ENCODE measurements around the gene KIRREL3. TPM values are rescaled to one million over a fixed set of nuclear protein-coding genes. Genes with fewer than 3 reads are reported as not detected.
A peak's percentile ranks its signal among the peaks of the same experiment; 100 is the strongest.

Gene KIRREL3
- total RNA-seq, 2 donors from 2014 or later = not detected

DNA sequence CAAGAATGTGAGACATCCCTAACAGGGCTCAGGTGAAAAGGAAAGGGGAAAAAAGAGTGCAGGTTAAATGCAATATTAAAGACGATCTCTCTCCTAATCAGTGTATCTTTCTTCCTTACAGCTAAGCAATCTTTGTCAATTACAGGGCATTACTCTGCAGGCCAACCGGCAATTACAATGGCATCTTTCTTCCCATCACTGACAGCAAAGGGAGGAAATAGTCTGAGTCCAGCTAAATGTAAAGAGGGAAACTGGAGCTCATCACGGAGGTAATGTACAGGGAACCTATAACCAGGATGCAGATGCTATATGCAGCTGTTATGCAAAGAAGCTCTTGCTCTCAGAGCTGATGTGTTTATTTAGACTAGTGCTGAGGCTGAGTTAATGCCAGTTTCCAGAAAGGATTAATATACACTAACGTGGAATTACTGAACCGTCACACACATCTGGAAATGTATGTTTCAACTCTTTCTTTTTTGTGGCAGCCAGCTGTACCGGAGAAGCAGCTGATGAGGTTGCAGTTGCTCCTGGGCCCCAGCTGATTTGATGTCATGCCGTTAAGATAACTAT is 121.6 kb downstream of the KIRREL3 start:
- H3K9me3 Mint-ChIP-seq = no peaks in the 10 kb centered on the region
- H3K36me3 Mint-ChIP-seq = no peaks in the 10 kb centered on the region
- ATAC-seq (no peak), DNase-seq (ENCODE audit: low spot score in 2 of 2) (no peak)
- H3K27ac Mint-ChIP-seq = no peak overlapping the region

DNA sequence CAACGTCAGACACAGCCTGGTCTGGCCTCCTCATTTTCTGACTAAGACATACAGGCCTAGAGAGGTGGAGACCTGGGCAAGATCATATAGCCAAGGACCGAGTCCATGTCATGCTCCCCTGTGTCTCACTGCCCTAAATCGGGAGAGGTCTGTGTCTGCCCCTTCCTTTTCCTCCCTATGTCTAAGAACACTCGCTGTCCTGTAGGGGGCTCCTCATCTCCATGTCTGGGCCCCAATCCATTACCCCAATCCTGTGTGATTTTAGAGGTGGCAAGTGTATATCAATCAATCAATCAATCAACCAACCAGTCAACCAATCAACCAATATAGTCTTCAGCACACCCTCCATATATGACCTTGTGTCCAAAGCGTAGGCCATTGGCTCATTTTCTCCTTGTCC is 125.7 kb downstream of the KIRREL3 start:
- Mint-ChIP-seq H3K36me3 (no peaks in the 10 kb centered on the region), H3K27ac (no peak overlapping the region), H3K9me3 (peaks cover 0 to 3% of the 10 kb centered on the region in 2 donors)
- no peak for DNase-seq (ENCODE audit: low spot score in 2 of 2)
- ATAC-seq = no peak

DNA sequence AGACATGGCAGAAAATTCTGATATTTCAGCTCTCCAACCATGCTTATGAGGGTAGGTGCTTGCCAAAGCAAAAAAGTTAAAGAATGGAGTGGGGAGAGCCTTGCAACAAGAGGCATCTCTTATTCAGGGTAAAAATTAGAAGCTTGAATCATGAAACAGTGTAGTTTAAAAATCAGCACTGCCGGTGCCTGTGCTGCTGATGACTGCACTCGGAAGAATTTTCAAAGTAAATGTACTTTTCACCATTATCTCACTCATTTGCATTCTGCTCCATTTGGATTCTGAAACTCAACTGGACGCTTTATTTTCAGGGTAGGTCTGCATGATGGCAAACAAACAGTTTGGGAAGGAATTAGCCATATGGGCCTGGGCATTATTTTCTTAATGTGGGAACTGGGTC is 126.3 kb downstream of the KIRREL3 start:
- DNase-seq (ENCODE audit: low spot score in 2 of 2) (no peak), ATAC-seq (no peak)
- no peak overlapping the region for H3K27ac Mint-ChIP-seq
- H3K36me3 Mint-ChIP-seq = no peaks in the 10 kb centered on the region
- peaks cover 0 to 3% of the 10 kb centered on the region in 2 donors for H3K9me3 Mint-ChIP-seq

DNA sequence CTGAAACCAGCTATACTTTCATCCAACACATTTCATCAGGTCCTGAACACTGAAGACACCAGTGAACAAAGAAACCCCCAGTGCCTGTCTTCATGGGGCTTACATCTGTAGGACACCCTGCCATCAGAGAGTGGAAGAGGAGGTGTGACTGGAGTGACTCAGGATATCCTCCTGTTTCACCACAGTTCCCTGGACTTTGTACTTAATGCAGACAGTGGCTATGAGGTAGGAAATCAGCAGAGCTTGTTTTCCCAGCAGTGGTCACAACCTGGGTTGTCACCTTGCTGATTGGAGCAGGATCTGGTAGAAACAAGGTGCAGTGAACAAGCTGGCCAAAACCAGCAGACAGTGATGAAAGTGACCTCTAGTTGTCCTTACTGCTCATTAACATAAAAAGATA is 128.8 kb downstream of the KIRREL3 start:
- ATAC-seq = no peak
- no peaks in the 10 kb centered on the region for H3K36me3 Mint-ChIP-seq
- no peak overlapping the region for H3K27ac Mint-ChIP-seq
- peaks cover 0 to 3% of the 10 kb centered on the region in 2 donors for H3K9me3 Mint-ChIP-seq
- DNase-seq (ENCODE audit: low spot score in 2 of 2) = no peak

DNA sequence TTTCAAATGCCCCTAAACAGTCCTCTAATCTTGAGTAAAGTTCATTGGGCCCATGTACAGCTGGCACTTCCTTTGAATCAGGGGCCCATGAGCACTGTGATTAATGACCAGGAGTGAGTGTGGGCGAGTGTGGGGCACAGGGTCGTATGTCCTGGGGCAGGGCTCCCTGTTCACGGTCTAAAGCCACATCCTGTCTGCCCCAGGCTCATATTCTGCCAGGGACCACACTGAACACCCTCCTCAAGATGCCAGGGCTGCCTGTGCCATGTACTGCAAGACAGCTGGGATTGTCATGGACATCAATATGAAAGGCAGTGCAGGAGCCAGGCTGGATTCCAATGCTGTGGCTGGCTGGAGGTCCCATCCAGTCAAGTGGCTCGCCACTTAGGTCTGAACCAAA is 130.5 kb downstream of the KIRREL3 start:
- no peaks in the 10 kb centered on the region for H3K36me3 Mint-ChIP-seq
- no peak for ATAC-seq
- no peak for DNase-seq (ENCODE audit: low spot score in 2 of 2)
- no peak overlapping the region for H3K27ac Mint-ChIP-seq
- peaks cover 0 to 3% of the 10 kb centered on the region in 2 donors for H3K9me3 Mint-ChIP-seq

DNA sequence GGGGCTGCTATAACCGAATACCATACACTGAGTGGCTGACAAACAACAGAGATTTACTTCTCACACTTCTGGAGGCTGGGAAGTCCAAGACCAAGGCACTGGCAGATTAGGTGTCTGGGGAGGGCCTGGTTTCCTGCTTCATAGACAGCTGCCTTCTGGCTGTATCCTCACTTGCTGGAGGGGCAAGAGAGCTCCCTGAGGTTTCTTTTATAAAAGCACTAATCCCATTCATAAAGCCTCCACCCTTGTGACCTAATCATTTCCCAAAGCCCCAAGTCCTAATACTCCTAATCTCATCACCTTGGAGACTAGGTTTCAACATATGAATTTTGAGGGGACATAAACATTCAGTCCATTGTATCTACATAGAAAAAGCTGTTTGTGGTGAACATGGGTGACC is 131.8 kb downstream of the KIRREL3 start:
- no peaks in the 10 kb centered on the region for H3K36me3 Mint-ChIP-seq
- DNase-seq (ENCODE audit: low spot score in 2 of 2) (no peak), ATAC-seq (no peak)
- no peak overlapping the region for H3K27ac Mint-ChIP-seq
- H3K9me3 Mint-ChIP-seq = peaks cover 0 to 3% of the 10 kb centered on the region in 2 donors

DNA sequence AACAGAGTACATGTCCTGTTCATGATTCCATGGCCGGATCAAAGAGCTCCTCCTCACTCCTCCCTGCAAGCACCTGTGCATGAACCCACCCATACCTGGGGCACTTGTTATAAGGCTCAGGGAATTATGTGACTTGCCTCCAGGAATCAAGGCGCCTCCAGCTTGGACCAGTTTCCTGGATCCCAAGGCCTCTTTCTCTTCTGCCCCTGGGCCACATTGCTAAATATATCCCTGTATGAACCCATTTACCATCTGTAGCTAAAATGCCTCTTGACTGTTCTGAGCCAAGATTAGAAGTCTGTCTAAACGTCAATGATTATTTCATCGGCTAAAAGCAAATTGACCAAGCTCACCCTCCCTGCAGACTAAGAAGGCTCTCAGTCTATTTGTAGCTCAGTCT is 135.6 kb downstream of the KIRREL3 start:
- Mint-ChIP-seq H3K9me3 (peaks cover 3 to 9% of the 10 kb centered on the region in 2 donors), H3K27ac (no peak overlapping the region), H3K36me3 (no peaks in the 10 kb centered on the region)
- no peak for DNase-seq (ENCODE audit: low spot score in 2 of 2)
- ATAC-seq = no peak

DNA sequence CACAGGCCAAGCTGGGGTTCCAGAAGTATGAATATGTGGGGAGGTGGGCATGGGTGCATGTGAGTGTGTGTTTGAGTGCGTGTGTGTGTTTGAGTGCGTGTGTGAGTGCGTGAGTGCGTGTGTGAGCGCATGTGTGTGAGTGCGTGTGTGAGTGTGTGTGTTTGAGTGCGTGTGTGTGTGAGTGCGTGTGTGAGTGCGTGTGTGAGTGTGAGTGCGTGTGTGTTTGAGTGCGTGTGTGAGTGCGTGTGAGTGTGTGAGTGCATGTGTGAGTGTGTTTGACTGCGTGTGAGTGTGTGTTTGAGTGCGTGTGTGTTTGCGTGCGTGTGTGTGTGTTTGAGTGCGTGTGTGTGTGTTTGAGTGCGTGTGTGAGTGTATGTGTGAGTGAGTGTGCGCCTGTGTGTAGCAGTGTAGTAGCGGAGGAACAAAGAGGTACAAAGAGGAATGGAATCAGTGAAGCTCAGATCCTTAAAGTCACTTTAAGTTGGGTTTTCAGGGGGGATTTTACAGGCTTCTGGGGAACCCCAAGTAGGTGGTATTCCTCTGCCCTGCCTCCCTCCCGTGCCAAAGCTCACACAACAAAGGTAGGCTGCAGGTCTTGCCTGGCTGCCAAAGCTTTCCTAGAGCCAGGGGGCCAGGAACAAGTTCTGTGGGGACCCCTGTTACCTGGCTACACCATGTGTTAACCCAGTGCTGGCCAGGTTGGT is 137.1 kb downstream of the KIRREL3 start:
- Mint-ChIP-seq H3K36me3 (no peaks in the 10 kb centered on the region), H3K27ac (no peak overlapping the region), H3K9me3 (peaks cover 6 to 12% of the 10 kb centered on the region in 2 donors)
- ATAC-seq = no peak
- DNase-seq (ENCODE audit: low spot score in 2 of 2) = no peak

DNA sequence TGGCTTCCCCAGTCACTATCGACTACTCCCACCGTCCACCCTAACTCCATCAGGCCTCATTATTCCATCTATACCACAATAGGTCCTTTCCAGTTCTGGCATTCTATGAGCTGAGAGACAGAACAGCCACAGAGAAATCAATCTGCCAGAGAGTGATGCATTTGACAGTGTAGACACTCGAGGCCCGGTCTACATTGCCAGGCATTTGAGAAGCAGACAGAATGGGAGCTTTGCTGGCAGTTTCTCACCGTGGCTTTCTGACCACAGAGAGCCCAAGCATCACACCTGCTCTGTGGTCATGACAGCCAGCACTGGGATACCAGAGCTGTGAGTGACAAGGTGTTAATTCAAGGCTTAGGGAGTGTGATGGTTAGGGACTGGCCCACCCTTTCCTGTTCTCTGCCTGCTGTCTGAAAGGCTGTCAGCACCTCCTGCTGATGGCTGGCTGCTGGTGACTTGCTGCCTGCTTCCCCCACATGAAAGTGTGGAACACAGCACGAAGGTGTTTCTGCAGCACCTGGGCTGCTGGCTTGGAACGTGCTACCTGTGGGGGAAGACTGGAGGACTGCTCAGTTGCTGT is 137.8 kb downstream of the KIRREL3 start:
- no peak overlapping the region for H3K27ac Mint-ChIP-seq

DNA sequence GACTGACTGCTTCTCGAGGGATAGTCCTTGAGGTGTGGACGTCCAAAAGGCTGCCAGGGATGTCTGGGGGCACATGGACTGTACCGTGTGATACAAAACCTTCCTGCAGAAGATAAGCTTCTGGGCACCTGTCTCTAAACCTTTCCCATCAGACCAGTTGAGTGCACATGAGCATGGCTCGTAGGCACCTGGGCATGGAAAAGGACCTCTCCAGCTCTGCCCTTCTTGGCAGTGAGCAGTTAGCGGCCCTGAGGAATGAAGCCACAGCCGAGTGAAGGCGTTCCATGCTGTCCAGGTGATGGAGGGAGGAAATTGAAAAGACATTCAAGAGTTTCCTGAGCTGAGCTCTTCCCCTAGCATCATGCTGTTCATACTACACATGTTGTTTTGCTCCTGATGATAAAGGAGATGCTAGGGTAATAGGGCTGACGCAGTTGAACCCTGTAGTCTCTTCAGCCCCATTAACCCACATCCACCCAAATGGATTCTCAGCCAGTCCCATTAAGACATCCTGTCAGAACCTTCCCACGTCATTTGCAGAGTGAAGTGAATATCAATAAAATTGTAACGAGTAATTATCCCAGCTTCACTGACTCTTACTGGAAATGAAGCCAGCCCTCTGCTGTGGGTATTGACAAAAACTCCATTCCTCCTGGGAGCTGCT is 138.6 kb downstream of the KIRREL3 start:
- no peak overlapping the region for H3K27ac Mint-ChIP-seq
- ATAC-seq (no peak), DNase-seq (ENCODE audit: low spot score in 2 of 2) (no peak)
- H3K36me3 Mint-ChIP-seq = no peaks in the 10 kb centered on the region
- peaks cover 6 to 12% of the 10 kb centered on the region in 2 donors for H3K9me3 Mint-ChIP-seq

More for the DNA sequence above, 137.8 kb downstream of the KIRREL3 start:
- H3K36me3 Mint-ChIP-seq = no peaks in the 10 kb centered on the region
- ATAC-seq = peak in 1 of 2 donors; percentile 36
- DNase-seq (ENCODE audit: low spot score in 2 of 2) = no peak
- peaks cover 6 to 12% of the 10 kb centered on the region in 2 donors for H3K9me3 Mint-ChIP-seq

DNA sequence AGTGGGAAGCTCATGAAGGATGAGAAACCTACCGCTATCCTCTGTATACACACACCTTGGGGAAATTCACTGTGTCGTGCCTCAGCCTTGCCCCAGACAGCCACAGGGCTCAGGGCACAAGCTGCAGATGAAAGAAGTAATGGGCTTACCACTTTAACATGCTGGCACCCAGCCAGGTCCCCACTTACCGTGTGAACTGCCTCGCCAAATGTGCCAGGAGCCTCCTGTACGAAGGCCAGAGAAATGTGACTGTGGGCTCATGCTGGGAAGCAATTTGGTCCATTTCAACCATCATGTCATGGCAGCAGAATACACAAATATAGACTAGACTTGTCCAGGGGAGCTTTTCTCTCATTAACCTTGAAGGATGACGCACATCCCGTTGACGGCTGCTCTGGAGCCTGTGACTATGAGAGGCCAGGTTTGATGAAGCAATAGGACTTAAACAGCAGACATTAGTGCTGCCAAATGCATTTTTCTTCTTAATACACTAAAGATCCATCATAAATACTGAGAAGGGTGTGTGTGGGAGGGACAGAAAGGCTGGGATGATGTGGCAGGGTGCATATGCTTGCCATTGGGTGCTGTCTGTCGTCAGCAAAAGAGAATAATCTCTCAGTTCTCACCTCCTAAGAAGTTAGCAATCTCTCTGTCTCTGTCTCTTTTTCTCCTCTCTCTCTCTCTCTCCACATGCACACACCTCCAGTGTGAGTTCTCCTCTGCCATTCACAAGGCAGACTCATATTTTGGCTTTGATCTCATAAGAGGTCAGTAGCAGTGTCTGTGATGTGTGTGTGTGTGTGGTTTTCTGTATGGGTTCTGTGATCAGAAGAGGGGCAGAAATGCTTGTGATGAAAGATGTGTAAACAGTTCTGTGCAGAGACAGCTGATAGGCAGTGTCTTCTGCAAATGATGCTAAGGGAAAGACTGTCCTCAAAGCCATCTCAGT is 142.4 kb downstream of the KIRREL3 start:
- no peak for DNase-seq (ENCODE audit: low spot score in 2 of 2)
- Mint-ChIP-seq H3K27ac (no peak overlapping the region), H3K36me3 (no peaks in the 10 kb centered on the region), H3K9me3 (peaks cover 6 to 8% of the 10 kb centered on the region in 2 donors)
- ATAC-seq = no peak

DNA sequence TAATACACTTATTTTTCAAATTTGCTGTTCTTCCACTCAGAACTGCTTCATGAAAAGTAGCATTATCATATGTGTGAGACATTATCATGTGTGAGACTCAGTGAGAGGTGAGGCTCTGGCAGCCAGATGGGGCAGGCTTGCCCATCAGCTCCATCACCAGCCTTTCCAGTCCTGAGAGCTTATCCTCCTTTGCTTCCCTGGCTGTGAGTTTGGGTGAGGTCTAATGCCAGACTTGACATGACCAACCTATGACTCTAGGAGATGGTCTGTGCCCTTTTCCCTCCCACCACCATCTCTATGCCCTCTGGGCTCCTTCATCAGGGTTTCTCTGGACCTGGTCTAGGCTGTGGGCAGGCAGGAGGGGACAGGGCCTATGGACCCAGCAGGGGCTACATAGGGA is 145.0 kb downstream of the KIRREL3 start:
- H3K9me3 Mint-ChIP-seq = peaks cover 6 to 7% of the 10 kb centered on the region in 2 donors
- no peak overlapping the region for H3K27ac Mint-ChIP-seq
- ATAC-seq (no peak), DNase-seq (ENCODE audit: low spot score in 2 of 2) (no peak)
- H3K36me3 Mint-ChIP-seq = no peaks in the 10 kb centered on the region

DNA sequence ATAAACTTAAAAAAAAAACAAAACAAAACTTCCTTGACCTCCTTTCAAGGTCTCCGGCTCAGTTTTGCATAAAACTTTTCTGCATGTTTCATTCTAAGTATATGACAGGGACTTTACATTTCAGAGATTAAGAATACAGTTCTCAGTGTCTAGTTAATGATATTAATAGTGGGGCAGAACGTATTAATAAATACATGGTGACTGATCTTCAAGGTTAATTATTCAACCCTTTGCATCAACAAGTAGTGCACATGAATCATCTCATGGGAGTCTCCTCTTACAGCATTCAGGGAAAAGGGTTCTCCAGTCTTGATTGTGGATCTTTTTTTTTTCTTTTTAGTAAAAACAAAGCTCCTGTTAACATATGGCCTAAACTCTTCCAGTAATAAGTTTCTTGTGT is 146.8 kb downstream of the KIRREL3 start:
- H3K27ac Mint-ChIP-seq = no peak overlapping the region
- H3K36me3 Mint-ChIP-seq = no peaks in the 10 kb centered on the region
- DNase-seq (ENCODE audit: low spot score in 2 of 2) (no peak), ATAC-seq (no peak)
- H3K9me3 Mint-ChIP-seq = no peaks in the 10 kb centered on the region

DNA sequence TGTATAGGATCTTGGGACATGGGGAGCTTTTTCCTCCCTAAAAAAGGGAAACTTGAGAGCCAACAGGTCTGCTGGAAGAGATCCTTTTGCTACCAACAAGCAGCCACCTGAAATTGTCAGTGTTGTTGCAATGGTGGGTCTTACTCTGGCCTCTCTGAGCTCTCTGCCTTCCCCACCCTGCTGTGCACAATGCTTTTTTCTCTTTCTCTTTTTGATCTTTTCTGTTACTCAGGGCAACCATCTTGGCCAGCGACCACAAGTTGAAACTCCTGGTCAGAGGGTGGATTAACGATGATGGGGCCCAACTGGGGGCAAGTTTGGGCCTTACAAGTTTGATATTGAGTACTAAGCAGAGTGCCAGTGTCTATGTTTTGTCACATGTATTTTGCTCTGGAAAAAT is 155.8 kb downstream of the KIRREL3 start:
- H3K36me3 Mint-ChIP-seq = no peaks in the 10 kb centered on the region
- DNase-seq (ENCODE audit: low spot score in 2 of 2) = no peak
- no peak overlapping the region for H3K27ac Mint-ChIP-seq
- H3K9me3 Mint-ChIP-seq = no peaks in the 10 kb centered on the region
- ATAC-seq = no peak

DNA sequence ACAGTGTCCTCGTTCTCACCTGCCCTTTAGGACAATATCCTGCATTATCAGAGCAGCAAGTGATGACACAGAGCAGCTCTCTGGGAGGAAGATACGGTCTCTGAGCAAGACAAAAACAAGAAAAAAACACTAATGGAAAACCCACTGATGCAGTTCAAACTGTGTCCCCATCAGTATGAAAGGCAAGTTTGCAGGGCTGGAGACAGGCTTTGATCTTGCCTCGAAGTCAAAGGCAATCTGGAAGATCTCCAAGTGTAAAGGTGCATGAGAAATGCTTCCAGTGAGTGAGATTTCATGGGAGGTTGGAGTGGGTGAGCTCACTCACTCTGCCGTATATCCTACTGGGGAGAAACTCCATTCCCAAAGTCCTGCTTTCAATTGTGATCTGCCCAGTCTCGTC is 157.5 kb downstream of the KIRREL3 start:
- Mint-ChIP-seq H3K36me3 (no peaks in the 10 kb centered on the region), H3K9me3 (peaks cover 0 to 5% of the 10 kb centered on the region in 2 donors), H3K27ac (no peak overlapping the region)
- no peak for DNase-seq (ENCODE audit: low spot score in 2 of 2)
- no peak for ATAC-seq

DNA sequence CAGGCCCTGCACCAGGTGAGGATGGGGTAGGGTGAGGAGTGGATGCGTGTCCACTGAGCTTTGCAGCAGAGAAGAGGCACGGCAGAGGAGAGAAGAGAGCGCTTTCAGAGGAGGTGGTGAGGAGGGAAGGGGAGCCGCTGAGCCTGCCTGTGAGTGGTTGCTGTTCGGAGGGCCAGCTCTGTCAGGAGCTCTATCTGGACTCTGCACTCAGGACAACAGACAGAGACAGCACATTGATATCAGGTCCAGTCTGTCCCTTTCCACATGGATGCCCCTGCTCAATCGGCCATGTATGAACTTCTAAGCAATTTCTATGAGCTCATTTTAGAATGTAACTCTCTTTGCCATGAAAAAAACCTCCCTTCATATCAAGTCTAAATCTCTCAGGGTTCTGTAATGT is 158.6 kb downstream of the KIRREL3 start:
- ATAC-seq = no peak
- H3K9me3 Mint-ChIP-seq = peaks cover 0 to 5% of the 10 kb centered on the region in 2 donors
- no peak overlapping the region for H3K27ac Mint-ChIP-seq
- H3K36me3 Mint-ChIP-seq = no peaks in the 10 kb centered on the region
- no peak for DNase-seq (ENCODE audit: low spot score in 2 of 2)
